H1 (cell line): Measurements from ENCODE around the gene PTCSC3. TPM values are rescaled to one million over a fixed set of nuclear protein-coding genes. Genes with fewer than 3 reads are reported as not detected.

Experiments
- CTCF ChIA-PET: fragments of 300-600 bp; sonication (Branson Sonifier 250); formaldehyde crosslinking; loops from one replicate; lab custom pipeline; 2021; ENCODE audit not compliant: partially characterized antibody; lab: Charles Lee
- POLR2A ChIA-PET: fragments of 300-600 bp; sonication (Branson Sonifier 250); formaldehyde crosslinking; loops from one replicate; lab custom pipeline; 2021; ENCODE audit warnings: inconsistent platforms; ENCODE audit not compliant: partially characterized antibody; lab: Charles Lee
- DNase-seq, 2 experiments: peaks; one replicate each; pipeline versions ENCODE4 v3.0.0 to v3.0.0-alpha.2; 2010 to 2022; ENCODE audit warnings: low spot score in 2 of 2, low read depth in 1 of 2, mixed read lengths in 1 of 2
- FAIRE-seq: peaks from 2 replicates; lab custom pipeline; 2011; peaks lifted over from hg19 to GRCh38; lab: Jason Lieb, UNC
- H2AFZ ChIP-seq: 2 replicates; pipeline ENCODE4 v1.8.1; 2012; ENCODE audit warnings: low read length, inconsistent platforms
- H2AK5ac ChIP-seq: 2 replicates; pipeline ENCODE4 v1.6.1; 2013; ENCODE audit warnings: low read depth, low read length
- H2BK120ac ChIP-seq: replicated peaks from 2 replicates; pipeline ENCODE3; 2013; ENCODE audit warnings: low read depth, low read length, inconsistent platforms
- H2BK12ac ChIP-seq: 2 replicates; pipeline ENCODE4 v1.6.1; 2013; ENCODE audit warnings: low read depth, low read length
- H2BK15ac ChIP-seq: 2 replicates; pipeline ENCODE4 v1.6.1; 2013; ENCODE audit warnings: low read length
- H2BK20ac ChIP-seq: 2 replicates; pipeline ENCODE4 v1.6.1; 2013; ENCODE audit warnings: low read length
- H2BK5ac ChIP-seq: 2 replicates; pipeline ENCODE4 v1.6.1; 2013; ENCODE audit warnings: low read depth, low read length
- H3K14ac ChIP-seq: 2 replicates; pipeline ENCODE4 v1.6.1; 2013; ENCODE audit warnings: inconsistent platforms; ENCODE audit not compliant: insufficient read length
- H3K18ac ChIP-seq: 2 replicates; pipeline ENCODE4 v1.6.1; 2013; ENCODE audit warnings: low read length; ENCODE audit errors: extremely low read depth
- H3K23ac ChIP-seq: 2 replicates; pipeline ENCODE4 v1.6.1; 2013; ENCODE audit warnings: inconsistent platforms; ENCODE audit not compliant: insufficient read length
- H3K23me2 ChIP-seq: 2 replicates; pipeline ENCODE4 v1.6.1; 2013; ENCODE audit warnings: low read depth, low read length
- H3K27ac ChIP-seq: 2 replicates; pipeline ENCODE4 v1.6.1; 2011; ENCODE audit warnings: low read depth, low read length, inconsistent platforms
- H3K27me3 ChIP-seq, 4 experiments: replicated peaks in 1 of 4; 1 replicate in 1 of 4; 2 replicates in 3 of 4; pipeline versions ENCODE4 v1.6.1 to v1.8.1; 2011 to 2013; ENCODE audit warnings: low read length in 3 of 4, mild to moderate bottlenecking in 3 of 4, inconsistent platforms in 2 of 4, mixed read lengths in 2 of 4, moderate library complexity in 1 of 4; ENCODE audit not compliant: control insufficient read depth in 3 of 4, insufficient read depth in 3 of 4; ENCODE audit errors: extremely low read depth in 1 of 4
- H3K36me3 ChIP-seq, 4 experiments: 2 replicates each; pipeline versions ENCODE4 v1.6.1 to v1.8.1; 2011 to 2013; ENCODE audit warnings: mild to moderate bottlenecking in 4 of 4, low read length in 3 of 4, moderate library complexity in 2 of 4, control low read depth in 1 of 4, inconsistent platforms in 1 of 4; ENCODE audit not compliant: insufficient read depth in 4 of 4, control insufficient read depth in 2 of 4
- H3K4ac ChIP-seq: replicated peaks from 2 replicates; pipeline ENCODE3; 2013; ENCODE audit warnings: low read length, low read depth, mixed read lengths, inconsistent platforms; ENCODE audit not compliant: insufficient read length
- H3K4me1 ChIP-seq, 4 experiments: replicated peaks in 1 of 4; 1 replicate in 1 of 4; 2 replicates in 3 of 4; pipeline versions ENCODE4 v1.6.1 to v1.8.1; 2011 to 2013; ENCODE audit warnings: low read length in 3 of 4, inconsistent platforms in 2 of 4, mixed read lengths in 1 of 4; ENCODE audit not compliant: insufficient read depth in 4 of 4, control insufficient read depth in 3 of 4
- H3K4me2 ChIP-seq, 2 experiments: 2 replicates each; pipeline versions ENCODE4 v1.6.1 to v1.8.1; 2011 to 2013; ENCODE audit warnings: low read depth in 2 of 2, low read length in 2 of 2, control low read depth in 1 of 2, inconsistent platforms in 1 of 2, mild to moderate bottlenecking in 1 of 2; ENCODE audit not compliant: insufficient read depth in 1 of 2
- H3K4me3 ChIP-seq, 4 experiments: fragments of 200-600, 300-600 bp in 1 of 4; sonication (generic), shearing (Covaris generic), sonication (Bioruptor Twin) in 1 of 4; 2 replicates each; pipeline versions ENCODE4 v1.5.1 to v1.8.1; 2011 to 2016; ENCODE audit warnings: low read length in 4 of 4, low read depth in 3 of 4, control low read depth in 2 of 4, inconsistent platforms in 2 of 4, mild to moderate bottlenecking in 2 of 4, mixed read lengths in 1 of 4, moderate library complexity in 1 of 4; ENCODE audit not compliant: insufficient read depth in 2 of 4; ENCODE audit errors: extremely low read depth in 1 of 4
- H3K56ac ChIP-seq: replicated peaks from 2 replicates; pipeline ENCODE3; 2013; ENCODE audit warnings: low read depth, mild to moderate bottlenecking, mixed read lengths, low read length, inconsistent platforms; ENCODE audit not compliant: insufficient read length
- H3K79me1 ChIP-seq: 2 replicates; pipeline ENCODE4 v1.6.1; 2013; ENCODE audit warnings: low read depth, low read length, control low read depth
- H3K79me2 ChIP-seq, 2 experiments: 2 replicates each; pipeline versions ENCODE4 v1.6.1 to v1.8.1; 2012 to 2013; ENCODE audit warnings: low read length in 2 of 2, mild to moderate bottlenecking in 2 of 2, inconsistent platforms in 1 of 2; ENCODE audit not compliant: insufficient read depth in 2 of 2, control insufficient read depth in 1 of 2
- H3K9ac ChIP-seq, 4 experiments: replicated peaks in 1 of 4; 1 replicate in 1 of 4; 2 replicates in 3 of 4; pipeline versions ENCODE4 v1.6.1 to v1.8.1; 2011 to 2013; ENCODE audit warnings: low read depth in 3 of 4, low read length in 3 of 4, control low read depth in 2 of 4, mild to moderate bottlenecking in 2 of 4, moderate library complexity in 2 of 4, inconsistent platforms in 1 of 4; ENCODE audit errors: extremely low read depth in 1 of 4
- H3K9me3 ChIP-seq, 2 experiments: 2 replicates each; pipeline versions ENCODE4 v1.6.1 to v1.8.1; 2012 to 2013; ENCODE audit warnings: mild to moderate bottlenecking in 2 of 2, moderate library complexity in 2 of 2, control low read depth in 1 of 2, inconsistent platforms in 1 of 2, low read depth in 1 of 2, low read length in 1 of 2, mixed read lengths in 1 of 2; ENCODE audit not compliant: insufficient read depth in 2 of 2
- H4K20me1 ChIP-seq, 2 experiments: replicated peaks in 1 of 2; 2 replicates each; pipeline versions ENCODE3 to v1.8.1; 2011 to 2013; ENCODE audit warnings: inconsistent platforms in 2 of 2, low read length in 2 of 2, mild to moderate bottlenecking in 1 of 2; ENCODE audit not compliant: insufficient read depth in 2 of 2, control insufficient read depth in 1 of 2
- H4K5ac ChIP-seq: 2 replicates; pipeline ENCODE4 v1.6.1; 2013; ENCODE audit warnings: low read length, low read depth, mixed read lengths, inconsistent platforms; ENCODE audit not compliant: insufficient read length
- H4K8ac ChIP-seq: 2 replicates; pipeline ENCODE4 v1.8.0; 2013; ENCODE audit warnings: mild to moderate bottlenecking, moderate library complexity, low read length, inconsistent platforms; ENCODE audit not compliant: insufficient read depth; ENCODE audit errors: extremely low read depth
- H4K91ac ChIP-seq: replicated peaks from 2 replicates; pipeline ENCODE3; 2013; ENCODE audit warnings: low read length, mixed read lengths, inconsistent platforms; ENCODE audit not compliant: insufficient read length
- ASH2L ChIP-seq: fragments of 200-600, 300-600 bp; sonication (generic); IDR thresholded peaks from one replicate; pipeline ENCODE4 v1.7.1; 2017; ENCODE audit warnings: low read length
- CBX5 ChIP-seq: fragments of 300-800, 300-1000 bp; sonication (generic); IDR thresholded peaks from 2 replicates; pipeline ENCODE4 v1.7.1; 2016; ENCODE audit warnings: antibody characterized with exemption, low read length, low read depth
- EGR1 ChIP-seq: IDR thresholded peaks from 2 replicates; pipeline ENCODE4 v1.6.1; 2011; ENCODE audit warnings: low read depth, low read length, borderline replicate concordance
- JUN ChIP-seq: IDR thresholded peaks from 2 replicates; pipeline ENCODE4 v1.6.1; 2011; ENCODE audit warnings: low read depth, mild to moderate bottlenecking, improper control_type of control experiment, low read length
- KDM4A ChIP-seq: IDR thresholded peaks from one replicate; pipeline ENCODE4 v1.7.1; 2012; ENCODE audit warnings: low read depth, mild to moderate bottlenecking, moderate library complexity, low read length, inconsistent platforms; ENCODE audit not compliant: severe bottlenecking
- KDM5A ChIP-seq: fragments of 200-600 bp; IDR thresholded peaks from 2 replicates; pipeline ENCODE4 v1.7.1; 2012; ENCODE audit warnings: mild to moderate bottlenecking, low read length, inconsistent platforms, mixed read lengths
- NANOG ChIP-seq: IDR thresholded peaks from 2 replicates; pipeline ENCODE4 v1.6.1; 2011; ENCODE audit warnings: low read length, low read depth, mild to moderate bottlenecking, inconsistent platforms; ENCODE audit not compliant: insufficient read depth, poor library complexity, severe bottlenecking
- POLR2AphosphoS5 ChIP-seq: IDR thresholded peaks from 2 replicates; pipeline ENCODE4 v1.6.1; 2011; ENCODE audit warnings: low read depth, low read length
- RFX5 ChIP-seq: IDR thresholded peaks from 2 replicates; pipeline ENCODE4 v1.6.1; 2011; ENCODE audit warnings: low read depth, low read length, improper control_type of control experiment, borderline replicate concordance
- SAP30 ChIP-seq: fragments of 300-600 bp; sonication (generic); IDR thresholded peaks from 2 replicates; pipeline ENCODE4 v1.7.1; 2012; ENCODE audit warnings: low read length, moderate library complexity, mild to moderate bottlenecking, inconsistent platforms; ENCODE audit not compliant: insufficient read depth, insufficient replicate concordance
- SIRT6 ChIP-seq: IDR thresholded peaks from one replicate; pipeline ENCODE4 v1.7.1; 2012; ENCODE audit warnings: low read length, inconsistent platforms
- SRF ChIP-seq: IDR thresholded peaks from 2 replicates; pipeline ENCODE4 v1.6.1; 2011; ENCODE audit warnings: mild to moderate bottlenecking, low read depth, low read length, moderate library complexity
- TEAD4 ChIP-seq: IDR thresholded peaks from 2 replicates; pipeline ENCODE4 v1.6.1; 2012; ENCODE audit warnings: low read depth, low read length, inconsistent platforms, mixed read lengths
- WGBS, 2 experiments: shearing (Covaris generic) in 1 of 2; methylation state at CpG; one replicate each; pipeline versions ENCODE4 v1.1.6 to v1.1.7; 2013 to 2015; ENCODE audit warnings: low lambda C conversion rate in 2 of 2, mixed read lengths in 2 of 2, inconsistent platforms in 1 of 2, low coverage in 1 of 2, missing lambda C conversion rate in 1 of 2; ENCODE audit not compliant: insufficient replicate concordance in 2 of 2, insufficient coverage in 1 of 2, insufficient read length in 1 of 2; ENCODE audit errors: extremely low coverage in 1 of 2, missing lambda C conversion rate in 1 of 2; 5-methylcytosine and 5-hydroxymethylcytosine counted together
- polyA plus RNA-seq, 7 experiments: library from polyadenylated mRNA; depleted of rRNA in 3 of 7; stranded (reverse) in 5 of 7; unstranded in 2 of 7; fragments of >200 nt in 5 of 7; fragments of 200-250 nt in 2 of 7; gene quantifications; 1 replicate in 5 of 7; 2 replicates in 1 of 7; 4 replicates in 1 of 7; pipeline versions ENCODE4 v1.2.1 to v1.2.3, GENCODE V29; 2011 to 2013; ENCODE audit warnings: missing spikeins in 2 of 7, mixed read lengths in 2 of 7
- total RNA-seq: library from RNA; stranded (reverse); fragmentation: NEBNext Ultra II Directional; extraction: Animal tissue kit (Norgen Biotek cat#: 25700); gene quantifications from 2 replicates; pipeline ENCODE4 v1.2.1, GENCODE V29; 2021
- TF ChIP-seq, protein P1 (sequence below): IDR thresholded peaks from 2 replicates; pipeline ENCODE4 v1.6.1; 2012; ENCODE audit warnings: low read length, inconsistent platforms

Gene PTCSC3
- total and polyA plus RNA-seq, 2 of the 8 experiments (the other 6 are each of a cell fraction or from before 2014, with no cell fraction given) = not detected

GRCh38 chr14:36171607-36172006 is 4.9 kb downstream of the PTCSC3 start:
- Histone ChIP-seq H3K9ac (no peak overlapping the region), H3K56ac (no peak overlapping the region), H2BK5ac (no peak overlapping the region), H3K4ac (no peak overlapping the region), H4K20me1 (no peaks in the 10 kb centered on the region), H3K18ac (no peak overlapping the region), H4K8ac (no peak overlapping the region), H3K9me3 (no peaks in the 10 kb centered on the region), H3K79me2 (no peaks in the 10 kb centered on the region), H3K79me1 (no peaks in the 10 kb centered on the region), H2BK120ac (no peak overlapping the region), H2AK5ac (no peak overlapping the region), H3K23ac (no peak overlapping the region), H3K4me2 (no peak overlapping the region), H3K27ac (no peak overlapping the region), H2BK12ac (no peak overlapping the region), H3K27me3 (no peaks in the 10 kb centered on the region), H2AFZ (no peak overlapping the region), H3K23me2 (no peaks in the 10 kb centered on the region), H3K4me3 (no peak overlapping the region), H2BK20ac (no peak overlapping the region), H3K36me3 (no peaks in the 10 kb centered on the region), H4K5ac (no peak overlapping the region), H3K4me1 (peaks cover 0 to 2% (median 0%) of the 10 kb centered on the region in 4 experiments; a peak in 2 of 7 replicates), H4K91ac (no peak overlapping the region), H2BK15ac (no peak overlapping the region), H3K14ac (no peak overlapping the region)
- ChIA-PET CTCF (interaction anchor here (0.8 to 1.2 kb wide), 3 partner anchors 66 to 152 kb away, joined by 3 read pairs; no protein-coding TSS in a partner anchor), POLR2A (no interaction called here)
- WGBS, 2 experiments = 65% methylated on average over 3 of the region's 3 CpGs; no CpG with 5 or more reads in 1 of the 2 experiments
- DNase-seq (no peak), FAIRE-seq (no peak)
- TF ChIP-seq ASH2L (no peak), JUN (no peak), SRF (no peak), KDM5A (no peak), SAP30 (no peak), SIRT6 (no peak), RFX5 (no peak), KDM4A (no peak), CBX5 (no peak), NANOG (no peak), TEAD4 (no peak), POLR2AphosphoS5 (no peak), EGR1 (no peak)
- TF ChIP-seq, protein P1, sequence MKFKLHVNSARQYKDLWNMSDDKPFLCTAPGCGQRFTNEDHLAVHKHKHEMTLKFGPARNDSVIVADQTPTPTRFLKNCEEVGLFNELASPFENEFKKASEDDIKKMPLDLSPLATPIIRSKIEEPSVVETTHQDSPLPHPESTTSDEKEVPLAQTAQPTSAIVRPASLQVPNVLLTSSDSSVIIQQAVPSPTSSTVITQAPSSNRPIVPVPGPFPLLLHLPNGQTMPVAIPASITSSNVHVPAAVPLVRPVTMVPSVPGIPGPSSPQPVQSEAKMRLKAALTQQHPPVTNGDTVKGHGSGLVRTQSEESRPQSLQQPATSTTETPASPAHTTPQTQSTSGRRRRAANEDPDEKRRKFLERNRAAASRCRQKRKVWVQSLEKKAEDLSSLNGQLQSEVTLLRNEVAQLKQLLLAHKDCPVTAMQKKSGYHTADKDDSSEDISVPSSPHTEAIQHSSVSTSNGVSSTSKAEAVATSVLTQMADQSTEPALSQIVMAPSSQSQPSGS = no peak
